Liver (tissue), 9 donors: ENCODE measurements around the gene MLX. TPM values are rescaled to one million over a fixed set of nuclear protein-coding genes. Genes with fewer than 3 reads are reported as not detected.

Experiments used
- DNase-seq: peaks from one replicate; pipeline ENCODE4 v3.0.0-alpha.2; 2017; ENCODE audit warnings: low spot score
- H3K27ac ChIP-seq, 2 donors: one replicate each; pipeline ENCODE4 v1.7.0; 2013; ENCODE audit warnings: inconsistent platforms in 2 of 2, low read length in 2 of 2, control low read depth in 1 of 2, low read depth in 1 of 2, mild to moderate bottlenecking in 1 of 2
- H3K27me3 ChIP-seq, 4 donors: one replicate each; pipeline versions ENCODE4 v1.6.1 to v1.7.0; 2013; ENCODE audit warnings: low read length in 3 of 4, inconsistent platforms in 1 of 4, mild to moderate bottlenecking in 1 of 4, moderate library complexity in 1 of 4; ENCODE audit not compliant: control insufficient read depth in 4 of 4, insufficient read depth in 4 of 4
- H3K36me3 ChIP-seq, 4 donors: one replicate each; pipeline versions ENCODE4 v1.6.1 to v1.7.0; 2013; ENCODE audit warnings: low read length in 3 of 4, mild to moderate bottlenecking in 3 of 4, low read depth in 1 of 4, moderate library complexity in 1 of 4; ENCODE audit not compliant: control insufficient read depth in 4 of 4, insufficient read depth in 3 of 4
- H3K4me1 ChIP-seq, 4 donors: one replicate each; pipeline versions ENCODE4 v1.6.1 to v1.7.0; 2013; ENCODE audit warnings: low read length in 3 of 4, mild to moderate bottlenecking in 3 of 4, moderate library complexity in 1 of 4; ENCODE audit not compliant: control insufficient read depth in 4 of 4, insufficient read depth in 4 of 4
- H3K4me3 ChIP-seq, 3 donors: one replicate each; pipeline versions ENCODE4 v1.6.1 to v1.7.0; 2013; ENCODE audit warnings: low read length in 3 of 3, control low read depth in 1 of 3, low read depth in 1 of 3, mild to moderate bottlenecking in 1 of 3
- H3K9ac ChIP-seq, 2 donors: one replicate each; pipeline ENCODE4 v1.7.0; 2013; ENCODE audit warnings: low read length in 2 of 2, mild to moderate bottlenecking in 2 of 2, moderate library complexity in 2 of 2, control low read depth in 1 of 2, low read depth in 1 of 2
- H3K9me3 ChIP-seq, 4 donors: one replicate each; pipeline versions ENCODE4 v1.6.1 to v1.7.0; 2013; ENCODE audit warnings: low read length in 3 of 4; ENCODE audit not compliant: control insufficient read depth in 4 of 4
- ATF3 ChIP-seq: IDR thresholded peaks from 2 replicates; pipeline ENCODE4 v1.6.1; 2016; ENCODE audit warnings: antibody characterized with exemption
- CTCF ChIP-seq: fragments of 150-350 bp; IDR thresholded peaks from 2 replicates; pipeline ENCODE4 v1.5.1; 2017; ENCODE audit warnings: improper control_type of control experiment, low read depth, low read length; ENCODE audit not compliant: missing input control
- EGR1 ChIP-seq, 2 donors: IDR thresholded peaks; 2 replicates each; pipeline ENCODE4 v1.6.1; 2016 to 2018; ENCODE audit warnings: antibody characterized with exemption in 2 of 2, low read depth in 2 of 2
- FOXA1 ChIP-seq: IDR thresholded peaks from 2 replicates; pipeline ENCODE4 v1.6.1; 2016; ENCODE audit warnings: antibody characterized with exemption
- GABPA ChIP-seq, 2 donors: IDR thresholded peaks in 1 of 2; conservative IDR thresholded peaks in 1 of 2; 2 replicates each; pipeline ENCODE4 v1.6.1; 2016; ENCODE audit warnings: antibody characterized with exemption in 2 of 2, mild to moderate bottlenecking in 1 of 2, moderate library complexity in 1 of 2
- HNF4A ChIP-seq, 2 donors: conservative IDR thresholded peaks; 2 replicates each; pipeline ENCODE4 v1.6.1; 2016; ENCODE audit warnings: antibody characterized with exemption in 2 of 2, mild to moderate bottlenecking in 2 of 2
- HNF4G ChIP-seq: IDR thresholded peaks from 2 replicates; pipeline ENCODE4 v1.6.1; 2016; ENCODE audit warnings: antibody characterized with exemption
- JUND ChIP-seq, 2 donors: IDR thresholded peaks; 2 replicates each; pipeline ENCODE4 v1.6.1; 2016; ENCODE audit warnings: antibody characterized with exemption in 2 of 2
- MAX ChIP-seq: IDR thresholded peaks from 2 replicates; pipeline ENCODE4 v1.6.1; 2016; ENCODE audit warnings: antibody characterized with exemption
- NR2F2 ChIP-seq: IDR thresholded peaks from 2 replicates; pipeline ENCODE4 v1.6.1; 2016; ENCODE audit warnings: antibody characterized with exemption
- RAD21 ChIP-seq, 2 donors: IDR thresholded peaks; 2 replicates each; pipeline ENCODE4 v1.6.1; 2016; ENCODE audit warnings: antibody characterized with exemption in 2 of 2, mild to moderate bottlenecking in 2 of 2
- REST ChIP-seq: IDR thresholded peaks from 2 replicates; pipeline ENCODE4 v1.6.1; 2016; ENCODE audit warnings: antibody characterized with exemption, mild to moderate bottlenecking
- TAF1 ChIP-seq: conservative IDR thresholded peaks from 2 replicates; pipeline ENCODE4 v1.6.1; 2016; ENCODE audit warnings: antibody characterized with exemption, mild to moderate bottlenecking
- YY1 ChIP-seq: IDR thresholded peaks from 2 replicates; pipeline ENCODE4 v1.6.1; 2016; ENCODE audit warnings: antibody characterized with exemption, mild to moderate bottlenecking
- ZBTB33 ChIP-seq: IDR thresholded peaks from 2 replicates; pipeline ENCODE4 v1.6.1; 2016; ENCODE audit warnings: antibody characterized with exemption
- WGBS: extraction: QIAGEN DNeasy Blood & Tissue Kit; methylation state at CpG from one replicate; pipeline ENCODE4 v1.1.7; 2013; 5-methylcytosine and 5-hydroxymethylcytosine counted together
- polyA plus RNA-seq, 2 donors: library from polyadenylated mRNA; stranded (reverse) in 1 of 2; unstranded in 1 of 2; fragments of 200-250 nt in 1 of 2; fragments of >200 nt in 1 of 2; fragmentation: Nextera tagmentation in 1 of 2; extraction: Ambion mirVana in 1 of 2; gene quantifications; one replicate each; pipeline versions ENCODE4 v1.2.1 to v1.2.3, GENCODE V29; 2013 to 2015
- total RNA-seq, 2 donors: library from RNA; depleted of rRNA; stranded (reverse); fragments of >200 nt; gene quantifications; one replicate each; pipeline ENCODE4 v1.2.3, GENCODE V29; 2014
- donor health status: healthy.
- donor health status: healthy.
- donor health status: healthy.
- donor health status: healthy.
- donor health status: healthy.

The MLX gene
- total and polyA plus RNA-seq, 4 donors = 19.4 to 40.0 (median 32.1) TPM

- H3K9me3 ChIP-seq = no peaks in the 10 kb centered on the region
- H3K27ac ChIP-seq = peak overlapping the region; percentile 85 to 89
- peak; percentile 84 for DNase-seq
- WGBS = under 1% methylated on average over 20 of the region's 20 CpGs
- H3K9ac ChIP-seq = peak overlapping the region; percentile 89 to 97
- peak overlapping the region; percentile 51 to 97 (median 78) for H3K4me3 ChIP-seq
- no peaks in the 10 kb centered on the region for H3K27me3 ChIP-seq
- no peak for TF ChIP-seq EGR1 (IDR thresholded peaks at IDR 0.05; ENCODE audit: low read depth in 2 of 2)
- TF ChIP-seq CTCF = peak; percentile 72
- TF ChIP-seq REST = no peak
- peak; percentile 81 to 87 for TF ChIP-seq RAD21 (IDR thresholded peaks at IDR 0.05)
- peaks cover 3 to 19% (median 13%) of the 10 kb centered on the region in 4 donors for H3K4me1 ChIP-seq
- peaks cover 5 to 42% (median 28%) of the 10 kb centered on the region in 4 donors for H3K36me3 ChIP-seq
These were observed 11.5 kb downstream of the MLX start for GRCh38 chr17:42578282-42578869.

GRCh38 chr17:42579794-42580551, 13.1 kb downstream of the MLX start:
- H3K27me3 ChIP-seq = no peaks in the 10 kb centered on the region
- H3K4me3 ChIP-seq = no peak overlapping the region
- no peak for DNase-seq
- TF ChIP-seq HNF4G = no peak
- TF ChIP-seq HNF4A (conservative IDR thresholded peaks at IDR 0.05) = no peak
- no peak for TF ChIP-seq RAD21 (IDR thresholded peaks at IDR 0.05)
- TF ChIP-seq FOXA1 = no peak
- TF ChIP-seq REST = no peak
- TF ChIP-seq YY1 = no peak
- TF ChIP-seq TAF1 = no peak
- no peak for TF ChIP-seq GABPA (IDR thresholded peaks at IDR 0.05 in 1 of 2, conservative IDR thresholded peaks at IDR 0.05 in 1 of 2)
- TF ChIP-seq ZBTB33 = no peak
- TF ChIP-seq CTCF = no peak
- no peak for TF ChIP-seq NR2F2
- TF ChIP-seq ATF3 = no peak
- TF ChIP-seq EGR1 (IDR thresholded peaks at IDR 0.05; ENCODE audit: low read depth in 2 of 2) = no peak
- no peak for TF ChIP-seq JUND (IDR thresholded peaks at IDR 0.05)
- no peak for TF ChIP-seq MAX
- H3K4me1 ChIP-seq = peaks cover 3 to 19% (median 14%) of the 10 kb centered on the region in 4 donors
- 61% methylated on average over 2 of the region's 2 CpGs for WGBS
- peaks cover 9 to 43% (median 35%) of the 10 kb centered on the region in 4 donors for H3K36me3 ChIP-seq
- H3K27ac ChIP-seq = no peak overlapping the region
- no peaks in the 10 kb centered on the region for H3K9me3 ChIP-seq
- no peak overlapping the region for H3K9ac ChIP-seq
